Transverse colon (tissue), 4 donors: Measurements from ENCODE around the gene C2CD3.

Source experiments
- CTCF ChIP-seq, 5 experiments: fragments of 200-600 bp in 3 of 5; fragments of 450-650 bp in 2 of 5; sonication (generic) in 3 of 5; IDR thresholded peaks; 1 replicate in 2 of 5; 2 replicates in 3 of 5; pipeline ENCODE4 v1.5.1; 2016 to 2017; ENCODE audit warnings: antibody characterized with exemption in 5 of 5, inconsistent platforms in 3 of 5, mild to moderate bottlenecking in 2 of 5, moderate library complexity in 1 of 5
- POLR2A ChIP-seq: fragments of 450-650 bp; IDR thresholded peaks from one replicate; pipeline ENCODE4 v1.6.1; 2016; ENCODE audit warnings: antibody characterized with exemption, mild to moderate bottlenecking, moderate library complexity
- POLR2AphosphoS5 ChIP-seq, 3 donors: sonication (generic); formaldehyde crosslinking; IDR thresholded peaks; one replicate each; pipeline ENCODE4 v1.6.1; 2016; ENCODE audit warnings: antibody characterized with exemption in 3 of 3

DNA sequence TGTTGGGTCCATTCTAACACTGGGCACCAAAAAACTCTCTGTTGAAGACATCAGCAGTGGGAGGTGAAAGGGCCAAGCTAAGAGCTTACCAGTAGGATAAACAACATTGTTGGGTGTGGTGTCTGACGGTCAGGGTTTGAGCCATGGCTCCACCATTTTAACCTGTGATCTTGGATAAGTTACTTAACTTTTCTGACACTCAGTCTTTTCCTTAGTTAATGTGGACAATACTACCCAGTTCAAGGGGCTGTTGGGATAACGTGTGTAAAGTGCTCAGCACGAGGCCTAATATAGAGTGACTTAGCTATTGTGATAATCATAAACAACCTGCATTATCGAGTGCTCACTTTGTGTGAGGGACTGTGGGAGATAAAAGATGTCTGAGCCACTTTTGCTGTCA, 168.0 kb downstream of the C2CD3 start:
- TF ChIP-seq CTCF (IDR thresholded peaks at IDR 0.05) (no peak), POLR2AphosphoS5 (IDR thresholded peaks at IDR 0.05) (no peak), POLR2A (no peak)
